ENCODE data around the gene ZNF563.

DNA sequence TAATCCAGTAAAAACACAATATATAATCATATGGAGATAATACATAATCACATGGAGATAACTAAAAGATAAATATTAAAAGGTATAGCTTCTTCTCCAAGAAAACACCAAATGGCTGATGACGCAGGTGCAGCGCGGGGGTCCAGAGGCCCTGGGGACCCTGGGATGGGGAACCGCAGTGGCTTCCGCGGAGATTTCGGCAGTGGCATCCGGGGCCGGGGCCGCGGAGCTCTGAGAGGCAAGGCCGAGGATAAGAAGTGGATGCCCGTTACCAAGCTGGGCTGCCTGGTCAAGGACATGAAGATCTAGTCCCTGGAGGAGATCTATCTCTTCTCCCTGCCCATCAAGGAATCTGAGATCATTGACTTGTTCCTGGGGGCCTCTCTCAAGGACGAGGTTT is 49.2 kb downstream of the ZNF563 start:
- TF ChIP-seq EZH2 (IDR thresholded peaks at IDR 0.05; ENCODE audit: borderline replicate concordance, insufficient read depth, low read depth, low read length, poor library complexity, severe bottlenecking) (no peak), CTCF (IDR thresholded peaks at IDR 0.05) (no peak)

All from B cell (primary cell).